GM19455 (cell line): Measurements from ENCODE around the gene DCD.
"Not testable (repeated sequence)": the region's sequence is repeated elsewhere in the genome, so short reads cannot be mapped to it uniquely, and the experiment has no call there.

Experiments
- ATAC-seq: cut with Tn5 transposase; IDR thresholded peaks from one replicate; pipeline ENCODE4 v1.9.1; 2021; ENCODE audit not compliant: unreplicated experiment

DCD gene

GRCh38 chr12:54654926-54655325 lies 6.8 kb upstream of the DCD start:
- no peak for ATAC-seq

DNA sequence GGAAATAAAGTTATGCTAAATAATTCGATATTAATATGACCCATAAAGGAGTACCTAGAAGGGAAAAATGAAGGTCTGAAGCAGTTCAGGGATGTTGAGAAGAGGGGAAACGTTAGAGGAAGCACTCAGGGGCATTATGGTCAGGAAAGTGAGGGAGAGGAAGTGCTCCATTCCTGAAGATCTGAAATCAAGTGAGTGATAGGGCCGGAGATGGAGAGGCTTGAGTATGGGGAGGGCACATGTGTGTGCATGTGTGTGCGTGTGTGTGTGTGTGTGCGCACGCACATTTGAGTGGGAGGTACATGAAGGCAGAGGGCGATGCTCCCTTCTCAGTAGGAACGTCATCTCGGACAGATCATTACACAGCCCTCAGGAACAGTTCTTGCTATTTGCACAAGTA lies 4.9 kb upstream of the DCD start:
- ATAC-seq = no peak

- ATAC-seq = no peak
These were observed 2.7 kb upstream of the DCD start for GRCh38 chr12:54650889-54651288.

- no peak for ATAC-seq
These were observed 2.2 kb upstream of the DCD start for GRCh38 chr12:54650409-54650808.

- no peak for ATAC-seq
These were observed 1.7 kb upstream of the DCD start for GRCh38 chr12:54649825-54650224.

DNA sequence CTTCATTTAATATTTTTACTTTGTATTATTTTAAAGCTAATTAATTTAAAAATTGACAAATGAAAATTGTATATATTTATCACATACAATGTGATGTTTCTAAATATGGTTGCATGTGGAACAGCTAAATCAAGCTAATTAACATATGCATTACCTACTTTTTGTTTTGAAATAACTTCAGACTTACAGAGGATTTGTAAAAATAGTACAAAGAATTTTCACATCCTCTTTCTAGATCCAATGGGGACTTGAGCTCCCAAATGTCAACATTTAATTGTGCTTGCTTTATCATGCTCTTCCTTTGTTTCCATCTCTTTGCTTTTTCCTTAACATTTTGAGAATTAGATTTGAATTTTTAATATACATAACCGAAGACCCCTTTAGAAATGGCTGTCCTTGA lies 6.6 kb downstream of the DCD start:
- no peak for ATAC-seq

DNA sequence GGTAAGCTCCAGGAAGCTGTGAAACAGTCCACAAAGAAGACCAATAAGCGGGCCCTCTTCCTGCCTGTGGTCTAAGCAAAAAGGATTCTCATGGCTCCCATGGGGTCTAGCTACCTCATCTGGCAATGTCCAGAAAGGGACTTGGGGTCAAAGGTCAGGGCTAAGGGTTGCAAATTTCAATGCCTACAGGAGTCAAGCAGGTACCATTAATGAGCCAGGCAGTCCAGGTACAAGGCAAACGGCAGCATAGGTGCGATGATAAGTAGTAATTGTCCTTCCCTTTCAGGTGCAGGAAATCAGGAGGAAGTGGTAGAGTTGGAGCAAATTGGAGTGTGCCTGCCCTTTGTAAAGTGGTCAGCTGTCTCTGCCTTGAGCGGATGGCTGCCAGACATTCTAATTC lies 7.1 kb downstream of the DCD start:
- ATAC-seq = no peak

DNA sequence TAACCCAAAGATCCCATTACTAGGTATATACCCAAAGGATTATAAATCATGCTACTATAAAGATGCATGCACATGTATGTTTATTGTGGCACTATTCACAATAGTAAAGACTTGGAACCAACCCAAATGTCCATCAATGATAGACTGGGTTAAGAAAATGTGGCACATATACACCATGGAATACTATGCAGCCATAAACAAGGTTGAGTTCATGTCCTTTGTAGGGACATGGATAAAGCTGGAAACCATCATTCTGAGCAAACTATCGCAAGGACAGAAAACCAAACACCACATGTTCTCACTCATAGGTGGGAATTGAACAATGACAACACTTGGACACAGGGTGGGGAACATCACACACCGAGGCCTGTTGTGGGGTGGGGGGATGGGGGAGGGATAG lies 9.1 kb downstream of the DCD start:
- not testable (repeated sequence) for ATAC-seq

DNA sequence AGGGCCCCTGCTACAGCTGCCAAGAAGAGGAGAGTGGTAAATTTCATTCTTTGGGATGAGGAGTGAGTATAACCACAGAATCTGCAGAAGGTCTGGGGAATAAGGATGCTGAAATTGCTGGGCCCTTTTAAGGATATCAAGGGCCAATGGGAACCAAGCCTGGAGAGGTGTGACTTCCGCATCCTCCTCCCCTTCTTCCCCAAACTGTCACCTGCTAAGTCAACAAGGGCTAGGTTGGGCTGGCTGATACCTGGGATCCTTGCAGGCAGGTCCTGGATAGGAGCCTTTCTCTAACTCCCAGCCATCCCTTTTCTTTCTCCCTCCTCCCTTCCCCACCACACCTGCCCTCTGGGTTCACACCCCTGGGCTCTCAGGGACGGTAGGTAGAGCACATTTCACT lies 13.4 kb downstream of the DCD start, which contains the start of gene LACRT:
Gene LACRT, minus strand, starts transcription at position 101 of the 400 bp plus-strand sequence. Its CDS starts 54 bp downstream, at position 47.
- ATAC-seq = no peak

GRCh38 chr12:54631988-54632728 lies 16.0 kb downstream of the DCD start:
- no peak for ATAC-seq

- no peak for ATAC-seq
These were observed 16.6 kb downstream of the DCD start for GRCh38 chr12:54631551-54631950.

GRCh38 chr12:54629925-54630324 lies 18.2 kb downstream of the DCD start:
- no peak for ATAC-seq

- ATAC-seq = no peak
These were observed 19.8 kb downstream of the DCD start for GRCh38 chr12:54628186-54628846.

GRCh38 chr12:54627304-54627703 lies 20.9 kb downstream of the DCD start:
- ATAC-seq = no peak

DNA sequence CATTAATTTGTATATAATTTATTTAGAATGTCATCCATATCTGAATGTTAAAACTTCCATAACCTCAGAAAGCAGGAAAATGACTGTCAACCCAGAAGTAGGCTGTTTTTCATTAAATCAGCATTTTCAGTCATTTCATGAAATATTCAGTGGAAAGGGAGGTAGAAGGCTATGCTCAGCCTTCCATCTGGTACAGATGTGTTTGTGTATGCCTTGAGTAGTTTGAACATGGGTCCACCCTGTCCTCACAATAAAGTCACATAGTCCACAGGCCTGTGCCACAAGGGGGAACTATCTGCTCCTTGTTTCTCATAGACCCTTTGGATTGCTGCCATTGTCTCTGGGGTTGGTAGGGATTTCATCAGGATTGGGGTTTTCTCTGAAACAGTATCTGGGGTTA lies 22.6 kb downstream of the DCD start:
- no peak for ATAC-seq

DNA sequence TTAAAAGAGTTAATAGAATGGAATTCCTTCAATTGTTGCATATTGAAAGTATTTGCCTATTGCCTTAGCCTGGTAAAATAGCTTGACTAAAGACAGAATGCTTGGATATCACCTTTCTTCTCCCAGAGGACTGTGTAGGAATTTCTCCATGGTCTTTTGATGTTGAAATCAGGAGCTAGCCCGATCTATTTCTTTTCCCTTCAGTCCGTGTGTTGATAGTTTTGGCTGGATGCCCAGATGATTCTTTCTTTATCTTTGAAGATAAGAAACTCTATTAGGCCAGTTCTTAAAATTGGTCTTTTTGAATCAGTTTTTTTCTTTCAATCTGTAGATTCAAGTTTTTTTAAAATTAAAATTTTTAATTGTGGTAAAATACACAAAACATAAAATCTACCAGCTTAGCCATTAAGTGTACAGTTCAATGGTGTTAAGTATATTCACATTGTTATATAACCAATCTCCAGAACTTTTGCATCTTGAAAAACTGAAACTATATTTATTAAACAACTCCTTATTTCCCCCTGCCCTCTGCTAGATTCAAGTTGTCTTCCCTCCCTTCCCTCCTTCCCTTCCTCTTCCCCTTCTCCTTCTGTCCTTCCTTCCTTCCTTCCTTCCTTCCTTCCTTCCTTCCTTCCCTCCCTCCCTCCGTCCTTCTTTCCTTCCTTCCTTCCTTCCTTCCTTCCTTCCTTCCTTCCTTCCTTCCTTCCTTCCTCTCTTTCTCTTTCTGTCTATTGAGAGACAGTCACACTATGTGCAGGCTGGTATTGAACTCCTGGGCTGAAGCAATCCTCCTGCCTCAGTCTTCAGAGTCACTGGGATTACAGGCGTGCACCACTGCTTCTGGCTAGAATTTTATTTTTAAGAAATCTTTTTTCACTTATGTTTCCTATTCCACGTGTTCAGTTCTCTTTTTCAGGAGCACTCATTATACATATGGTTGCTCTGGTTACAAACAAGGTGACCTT lies 23.6 kb downstream of the DCD start:
- no peak for ATAC-seq

- ATAC-seq = no peak
These were observed 25.5 kb downstream of the DCD start for GRCh38 chr12:54622463-54623183.

DNA sequence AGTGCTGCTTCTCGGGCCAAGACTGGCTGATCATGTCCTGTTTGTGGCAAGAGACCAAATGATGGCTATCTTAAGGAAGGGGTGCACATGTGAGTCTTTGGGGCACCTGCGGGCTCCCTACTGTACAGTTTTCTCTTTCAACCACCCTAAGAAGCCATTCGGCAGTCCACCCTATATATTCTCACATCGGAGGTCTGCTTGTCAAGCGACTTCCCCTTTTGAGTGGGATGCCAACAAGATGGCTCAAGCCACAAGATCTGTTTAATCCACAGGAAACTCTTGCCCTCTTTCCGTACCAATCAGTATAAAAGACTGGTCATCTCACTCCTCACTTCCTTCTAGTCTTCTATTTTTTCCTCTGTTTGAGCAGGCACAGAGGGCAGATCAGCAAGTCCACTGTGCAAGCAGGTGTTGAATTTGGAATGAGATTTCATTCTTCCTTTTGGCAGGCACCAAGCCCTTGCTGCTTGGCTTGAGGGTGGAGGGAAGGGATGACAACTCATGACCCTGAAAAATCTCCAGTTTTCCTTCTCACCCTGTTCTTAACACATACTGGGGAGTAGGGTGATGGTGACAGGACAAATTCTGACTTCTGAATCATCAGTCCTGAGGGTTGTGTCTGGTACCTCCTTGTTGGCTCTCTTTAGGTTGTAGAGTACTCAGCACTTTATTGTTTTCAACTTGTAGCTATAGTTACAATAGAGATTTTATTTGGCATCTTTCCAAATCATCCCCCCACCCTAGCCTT lies 31.1 kb downstream of the DCD start:
- no peak for ATAC-seq

DNA sequence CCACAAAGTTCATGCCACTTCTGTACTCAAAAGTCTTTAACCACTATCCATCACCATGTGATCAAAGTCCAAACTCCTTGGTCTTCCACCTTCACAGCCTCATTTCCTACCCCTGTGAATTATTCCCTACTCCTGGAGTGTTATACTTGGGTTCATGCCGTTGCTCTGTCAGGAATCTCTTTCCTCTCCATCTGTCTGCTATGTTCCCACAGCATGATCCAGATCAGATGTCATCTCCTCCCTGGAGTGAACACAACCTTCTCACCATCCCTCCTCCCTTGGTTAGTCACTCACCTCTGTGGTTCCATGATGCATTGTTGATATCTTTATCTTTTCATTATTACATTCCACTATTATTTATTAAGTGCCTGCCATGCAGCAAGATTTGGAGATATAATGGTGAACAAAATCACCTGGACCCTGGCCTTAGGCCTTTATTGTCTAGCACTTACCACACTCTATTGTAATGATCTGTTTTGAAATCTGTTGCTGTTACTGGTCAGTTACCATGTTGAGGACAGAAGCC lies 35.9 kb downstream of the DCD start:
- no peak for ATAC-seq

DNA sequence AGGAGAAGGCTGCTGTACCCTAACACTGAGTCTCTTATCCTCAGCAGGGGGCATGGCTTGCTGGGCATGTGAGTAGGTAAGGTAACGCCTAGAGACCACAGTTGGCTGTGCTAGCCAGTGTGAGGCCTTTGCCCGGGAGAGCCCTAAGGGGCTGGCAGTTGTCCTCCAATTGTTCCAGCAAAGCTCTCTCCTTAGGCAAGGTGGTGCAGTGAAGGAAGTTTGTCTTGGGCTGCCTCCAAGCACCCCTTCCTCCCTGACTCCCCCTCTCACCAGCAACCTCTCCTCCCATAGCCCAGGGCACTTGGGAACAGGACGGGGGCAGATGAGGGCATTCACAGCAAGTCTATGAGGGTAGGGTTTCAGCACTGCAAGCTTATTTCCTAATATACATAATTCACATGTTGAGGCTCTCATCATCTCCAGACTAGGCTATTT lies 36.4 kb downstream of the DCD start:
- no peak for ATAC-seq
